ENCODE results near the gene AGAP1.

The AGAP1 gene

GRCh38 chr2:235573331-235574221, 79.7 kb downstream of the AGAP1 start:
- no peak for DNase-seq

GRCh38 chr2:235575431-235575830, 81.6 kb downstream of the AGAP1 start:
- DNase-seq: no peak

GRCh38 chr2:235575904-235576303, 82.1 kb downstream of the AGAP1 start:
- no peak for DNase-seq

GRCh38 chr2:235576337-235576910, 82.6 kb downstream of the AGAP1 start:
- DNase-seq: peak; percentile 33

- DNase-seq: peak; percentile 51
Observed at GRCh38 chr2:235577404-235578330, 83.8 kb downstream of the AGAP1 start.

- no peak for DNase-seq
Observed at GRCh38 chr2:235579128-235579527, 85.3 kb downstream of the AGAP1 start.

GRCh38 chr2:235580426-235581157, 86.7 kb downstream of the AGAP1 start:
- no peak for DNase-seq

GRCh38 chr2:235582081-235582686, 88.3 kb downstream of the AGAP1 start:
- DNase-seq: no peak

GRCh38 chr2:235582729-235583128, 88.9 kb downstream of the AGAP1 start:
- no peak for DNase-seq

GRCh38 chr2:235583144-235583543, 89.3 kb downstream of the AGAP1 start:
- no peak for DNase-seq

GRCh38 chr2:235583925-235584637, 90.2 kb downstream of the AGAP1 start:
- DNase-seq: no peak

- no peak for DNase-seq
Observed at GRCh38 chr2:235584638-235585007, 90.8 kb downstream of the AGAP1 start.

- no peak for DNase-seq
Observed at GRCh38 chr2:235587202-235587601, 93.4 kb downstream of the AGAP1 start.

GRCh38 chr2:235588750-235589149, 94.9 kb downstream of the AGAP1 start:
- DNase-seq: no peak

- no peak for DNase-seq
Observed at GRCh38 chr2:235591231-235591730, 97.4 kb downstream of the AGAP1 start.

GRCh38 chr2:235591921-235592320, 98.1 kb downstream of the AGAP1 start:
- no peak for DNase-seq

- no peak for DNase-seq
Observed at GRCh38 chr2:235592430-235592829, 98.6 kb downstream of the AGAP1 start.

- no peak for DNase-seq
Observed at GRCh38 chr2:235592836-235593235, 99.0 kb downstream of the AGAP1 start.

GRCh38 chr2:235594041-235594440, 100.2 kb downstream of the AGAP1 start:
- peak; percentile 92 for DNase-seq

GRCh38 chr2:235594964-235595363, 101.1 kb downstream of the AGAP1 start:
- no peak for DNase-seq

- DNase-seq: peak; percentile 57
Observed at GRCh38 chr2:235595422-235596010, 101.7 kb downstream of the AGAP1 start.
